H9 (cell line): ENCODE measurements around the gene HOXC10. TPM values are rescaled to one million over a fixed set of nuclear protein-coding genes. Genes with fewer than 3 reads are reported as not detected.

Experiments
- DNase-seq: peaks from one replicate; pipeline ENCODE4 v3.0.0-alpha.2; 2017
- H2AFZ ChIP-seq: one replicate; pipeline ENCODE4 v1.6.1; 2013; ENCODE audit warnings: mild to moderate bottlenecking, low read length, control low read depth, moderate library complexity
- H2AK5ac ChIP-seq: 2 replicates; pipeline ENCODE4 v1.6.1; 2013; ENCODE audit warnings: low read length, control low read depth, mixed read lengths; ENCODE audit not compliant: insufficient read length
- H2BK120ac ChIP-seq: one replicate; pipeline ENCODE4 v1.6.1; 2013; ENCODE audit warnings: low read depth, mild to moderate bottlenecking, low read length, control low read depth, inconsistent platforms; ENCODE audit not compliant: poor library complexity, severe bottlenecking
- H2BK12ac ChIP-seq: 2 replicates; pipeline ENCODE4 v1.6.1; 2013; ENCODE audit warnings: low read length, control low read depth, mixed read lengths, low read depth; ENCODE audit not compliant: insufficient read length
- H2BK15ac ChIP-seq: 2 replicates; pipeline ENCODE4 v1.6.1; 2013; ENCODE audit warnings: low read depth, low read length, control low read depth
- H2BK20ac ChIP-seq: one replicate; pipeline ENCODE4 v1.6.1; 2013; ENCODE audit warnings: low read depth, mild to moderate bottlenecking, low read length, control low read depth, inconsistent platforms; ENCODE audit not compliant: poor library complexity, severe bottlenecking
- H2BK5ac ChIP-seq: 2 replicates; pipeline ENCODE4 v1.6.1; 2013; ENCODE audit warnings: low read length, control low read depth, mixed read lengths; ENCODE audit not compliant: insufficient read length
- H3K14ac ChIP-seq: 2 replicates; pipeline ENCODE4 v1.6.1; 2013; ENCODE audit warnings: low read length, control low read depth; ENCODE audit not compliant: insufficient read depth
- H3K18ac ChIP-seq: 2 replicates; pipeline ENCODE4 v1.6.1; 2013; ENCODE audit warnings: low read depth, mild to moderate bottlenecking, mixed read lengths, low read length, control low read depth; ENCODE audit not compliant: insufficient read length
- H3K23ac ChIP-seq: 2 replicates; pipeline ENCODE4 v1.6.1; 2013; ENCODE audit warnings: low read length, control low read depth, mixed read lengths, low read depth; ENCODE audit not compliant: insufficient read length
- H3K23me2 ChIP-seq: 2 replicates; pipeline ENCODE4 v1.6.1; 2013; ENCODE audit warnings: low read depth, mild to moderate bottlenecking, mixed read lengths, low read length, control low read depth; ENCODE audit not compliant: insufficient read length, poor library complexity, severe bottlenecking
- H3K27ac ChIP-seq: 2 replicates; pipeline ENCODE4 v1.5.1; 2013; ENCODE audit warnings: low read length, control low read depth, mixed read lengths, low read depth; ENCODE audit not compliant: insufficient read length
- H3K27me3 ChIP-seq: 2 replicates; pipeline ENCODE4 v1.6.1; 2013; ENCODE audit warnings: low read length, control low read depth, inconsistent platforms; ENCODE audit not compliant: insufficient read depth
- H3K4ac ChIP-seq: 2 replicates; pipeline ENCODE4 v1.6.1; 2013; ENCODE audit warnings: low read depth, mild to moderate bottlenecking, control low read depth, inconsistent platforms, low read length, moderate library complexity
- H3K4me1 ChIP-seq: 2 replicates; pipeline ENCODE4 v1.6.1; 2013; ENCODE audit warnings: low read length, control low read depth, inconsistent platforms; ENCODE audit not compliant: insufficient read depth
- H3K4me2 ChIP-seq: 2 replicates; pipeline ENCODE4 v1.6.1; 2013; ENCODE audit warnings: low read length, control low read depth, mixed read lengths; ENCODE audit not compliant: insufficient read length, insufficient read depth
- H3K56ac ChIP-seq: 2 replicates; pipeline ENCODE4 v1.6.1; 2013; ENCODE audit warnings: low read depth, mild to moderate bottlenecking, mixed read lengths, low read length, control low read depth; ENCODE audit not compliant: insufficient read length
- H3K79me1 ChIP-seq: 2 replicates; pipeline ENCODE4 v1.6.1; 2013; ENCODE audit warnings: low read depth, mild to moderate bottlenecking, moderate library complexity, low read length, control low read depth, inconsistent platforms; ENCODE audit not compliant: insufficient read depth, poor library complexity, severe bottlenecking
- H3K79me2 ChIP-seq: 2 replicates; pipeline ENCODE4 v1.6.1; 2013; ENCODE audit warnings: low read length, control low read depth, inconsistent platforms; ENCODE audit not compliant: insufficient read depth
- H3K9ac ChIP-seq: 2 replicates; pipeline ENCODE4 v1.6.1; 2013; ENCODE audit warnings: low read length, control low read depth, mixed read lengths; ENCODE audit not compliant: insufficient read length; ENCODE audit errors: extremely low read depth
- H3K9me3 ChIP-seq: one replicate; pipeline ENCODE4 v1.6.1; 2013; ENCODE audit warnings: low read depth, low read length, inconsistent platforms; ENCODE audit not compliant: control insufficient read depth
- H3T11ph ChIP-seq: one replicate; pipeline ENCODE4 v1.6.1; 2013; ENCODE audit warnings: mild to moderate bottlenecking, low read length, control low read depth, inconsistent platforms
- H4K20me1 ChIP-seq: one replicate; pipeline ENCODE4 v1.6.1; 2013; ENCODE audit not compliant: control insufficient read depth, insufficient read length, insufficient read depth
- H4K5ac ChIP-seq: 2 replicates; pipeline ENCODE4 v1.6.1; 2013; ENCODE audit warnings: low read depth, mild to moderate bottlenecking, mixed read lengths, low read length, control low read depth; ENCODE audit not compliant: insufficient read length
- H4K8ac ChIP-seq: replicated peaks from 2 replicates; pipeline ENCODE4 v1.6.1; 2013; ENCODE audit warnings: low read length, control low read depth, mixed read lengths, low read depth; ENCODE audit not compliant: insufficient read length
- H4K91ac ChIP-seq: 2 replicates; pipeline ENCODE4 v1.6.1; 2013; ENCODE audit warnings: low read depth, mild to moderate bottlenecking, moderate library complexity, mixed read lengths, low read length, control low read depth; ENCODE audit not compliant: insufficient read length
- H3K27ac Mint-ChIP-seq, 3 experiments: 2 replicates in 2 of 3; 3 replicates in 1 of 3; pipeline ENCODE4 v1.8.0; 2020 to 2021; ENCODE audit warnings: mixed read lengths in 3 of 3, mild to moderate bottlenecking in 1 of 3, moderate library complexity in 1 of 3
- H3K27me3 Mint-ChIP-seq: 2 replicates; pipeline ENCODE4 v1.8.0; 2021; ENCODE audit warnings: low read depth, mild to moderate bottlenecking, moderate library complexity, mixed read lengths
- H3K36me3 Mint-ChIP-seq, 3 experiments: 2 replicates in 2 of 3; 3 replicates in 1 of 3; pipeline ENCODE4 v1.8.0; 2020 to 2021; ENCODE audit warnings: low read depth in 3 of 3, mixed read lengths in 3 of 3; ENCODE audit not compliant: insufficient read depth in 1 of 3
- H3K4me1 Mint-ChIP-seq, 2 experiments: 2 replicates each; pipeline ENCODE4 v1.8.0; 2020; ENCODE audit warnings: mixed read lengths in 2 of 2
- H3K4me3 Mint-ChIP-seq, 2 experiments: 2 replicates in 1 of 2; 3 replicates in 1 of 2; pipeline ENCODE4 v1.8.0; 2020 to 2021; ENCODE audit warnings: mild to moderate bottlenecking in 2 of 2, mixed read lengths in 2 of 2, moderate library complexity in 1 of 2
- H3K9me3 Mint-ChIP-seq, 2 experiments: 2 replicates in 1 of 2; 3 replicates in 1 of 2; pipeline ENCODE4 v1.8.0; 2020; ENCODE audit warnings: mild to moderate bottlenecking in 2 of 2, mixed read lengths in 2 of 2, moderate library complexity in 1 of 2
- WGBS: extraction: QIAGEN DNeasy Blood & Tissue Kit; methylation state at CpG from one replicate; pipeline ENCODE4 v1.1.7; 2013; ENCODE audit warnings: missing lambda C conversion rate, low lambda C conversion rate, mixed read lengths; ENCODE audit not compliant: insufficient read length; ENCODE audit errors: extremely low coverage; 5-methylcytosine and 5-hydroxymethylcytosine counted together
- total RNA-seq: library from RNA; stranded (reverse); gene quantifications from 2 replicates; pipeline ENCODE4 v1.2.1, GENCODE V29; 2021
- TF ChIP-seq, protein P1 (sequence below): fragments of 200-600 bp; sonication (generic); conservative IDR thresholded peaks from 3 replicates; pipeline ENCODE4 v1.8.0; 2021; ENCODE audit warnings: antibody characterized with exemption, mild to moderate bottlenecking

Gene HOXC10
- total RNA-seq, 1 experiment from 2014 or later: not detected

DNA sequence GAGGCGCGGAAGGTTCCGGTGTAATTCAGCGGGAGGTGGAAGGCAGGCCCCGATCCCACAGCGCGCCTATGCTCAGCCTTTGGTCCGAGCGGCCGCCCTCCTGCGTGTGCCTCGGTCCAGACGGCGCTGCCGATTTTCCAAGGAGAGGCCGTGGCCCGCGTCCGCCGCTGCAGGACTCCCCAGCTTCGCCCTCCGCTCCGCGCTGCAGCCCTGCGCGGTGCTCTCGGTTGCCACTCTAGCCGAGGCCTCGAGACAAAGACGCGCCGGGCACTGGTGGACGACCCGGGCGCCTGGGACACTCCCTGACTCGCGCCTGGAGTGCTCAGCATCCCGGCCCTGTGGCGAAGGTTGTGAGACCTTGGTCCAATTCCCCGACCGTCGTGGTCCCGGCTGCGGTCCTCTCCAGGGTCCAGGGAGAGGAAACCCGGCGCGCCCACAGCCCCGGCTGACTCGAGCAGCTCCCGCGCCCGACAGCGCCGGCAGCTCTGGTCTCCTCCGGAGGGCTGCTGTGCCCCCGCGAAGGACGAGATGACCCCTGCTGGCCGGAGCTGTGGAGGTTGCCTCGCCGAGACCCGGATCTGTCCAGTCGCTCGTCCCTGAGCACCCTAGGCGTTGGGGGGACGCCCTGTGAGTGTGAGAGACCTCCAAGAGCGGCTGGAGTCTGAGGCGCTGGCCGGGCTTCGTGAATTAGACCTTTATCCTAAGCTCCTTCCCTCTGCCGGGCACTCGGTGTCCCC is 23.8 kb upstream of the HOXC10 start:
- H3K27me3 ChIP-seq: peaks cover 95% of the 10 kb centered on the region
- H2BK5ac ChIP-seq: no peak overlapping the region
- no peak overlapping the region for H3K4me3 Mint-ChIP-seq
- no peak overlapping the region for H2AK5ac ChIP-seq
- no CpG with 5 or more reads among the region's 72 CpGs for WGBS
- H3K79me2 ChIP-seq: no peaks in the 10 kb centered on the region
- H3K27me3 Mint-ChIP-seq: peaks cover 100% of the 10 kb centered on the region
- no peaks in the 10 kb centered on the region; a peak in 1 of 7 replicates for H3K36me3 Mint-ChIP-seq
- H2AFZ ChIP-seq: no peak overlapping the region
- no peak overlapping the region for H4K8ac ChIP-seq
- no peak overlapping the region for H4K91ac ChIP-seq
- H3K14ac ChIP-seq: no peak overlapping the region; the same call in 1 of the 2 replicates
- no peak overlapping the region for H3K27ac Mint-ChIP-seq
- peaks cover 0 to 11% of the 10 kb centered on the region in 2 experiments; a peak in 2 of 5 replicates for H3K9me3 Mint-ChIP-seq
- H3K79me1 ChIP-seq: no peaks in the 10 kb centered on the region
- no peak overlapping the region for H2BK12ac ChIP-seq
- H3K4me2 ChIP-seq: no peak overlapping the region
- H3K56ac ChIP-seq: no peak overlapping the region
- H3K23ac ChIP-seq: no peak overlapping the region
- peaks cover 4 to 6% of the 10 kb centered on the region in 2 experiments; a peak in 3 of 4 replicates for H3K4me1 Mint-ChIP-seq
- DNase-seq: peak; percentile 79
- no peak overlapping the region for H2BK120ac ChIP-seq
- H4K20me1 ChIP-seq: no peaks in the 10 kb centered on the region
- H3K4me1 ChIP-seq: no peaks in the 10 kb centered on the region
- H2BK15ac ChIP-seq: no peak overlapping the region
- no peak overlapping the region for H2BK20ac ChIP-seq
- no peak overlapping the region for H3K4ac ChIP-seq
- TF ChIP-seq, protein P1, sequence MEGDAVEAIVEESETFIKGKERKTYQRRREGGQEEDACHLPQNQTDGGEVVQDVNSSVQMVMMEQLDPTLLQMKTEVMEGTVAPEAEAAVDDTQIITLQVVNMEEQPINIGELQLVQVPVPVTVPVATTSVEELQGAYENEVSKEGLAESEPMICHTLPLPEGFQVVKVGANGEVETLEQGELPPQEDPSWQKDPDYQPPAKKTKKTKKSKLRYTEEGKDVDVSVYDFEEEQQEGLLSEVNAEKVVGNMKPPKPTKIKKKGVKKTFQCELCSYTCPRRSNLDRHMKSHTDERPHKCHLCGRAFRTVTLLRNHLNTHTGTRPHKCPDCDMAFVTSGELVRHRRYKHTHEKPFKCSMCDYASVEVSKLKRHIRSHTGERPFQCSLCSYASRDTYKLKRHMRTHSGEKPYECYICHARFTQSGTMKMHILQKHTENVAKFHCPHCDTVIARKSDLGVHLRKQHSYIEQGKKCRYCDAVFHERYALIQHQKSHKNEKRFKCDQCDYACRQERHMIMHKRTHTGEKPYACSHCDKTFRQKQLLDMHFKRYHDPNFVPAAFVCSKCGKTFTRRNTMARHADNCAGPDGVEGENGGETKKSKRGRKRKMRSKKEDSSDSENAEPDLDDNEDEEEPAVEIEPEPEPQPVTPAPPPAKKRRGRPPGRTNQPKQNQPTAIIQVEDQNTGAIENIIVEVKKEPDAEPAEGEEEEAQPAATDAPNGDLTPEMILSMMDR: peak; percentile 38; the same call in 2 of the 3 replicates
- H3K18ac ChIP-seq: no peak overlapping the region
- H4K5ac ChIP-seq: no peak overlapping the region
- H3K9ac ChIP-seq: no peak overlapping the region
- H3K27ac ChIP-seq: no peak overlapping the region
- no peaks in the 10 kb centered on the region for H3K9me3 ChIP-seq
- no peaks in the 10 kb centered on the region for H3K23me2 ChIP-seq
- no peak overlapping the region for H3T11ph ChIP-seq
